B cell (primary cell): Measurements from ENCODE around the gene NUDT21. TPM values are rescaled to one million over a fixed set of nuclear protein-coding genes. Genes with fewer than 3 reads are reported as not detected.

Source experiments
- ATAC-seq: fragments of 200-7000 bp; cut with Tn5 transposase; one replicate; pipeline ENCODE4 v1.10.0; 2021; ENCODE audit warnings: low read depth, mild to moderate bottlenecking, moderate number of reproducible peaks, moderate library complexity
- CTCF ChIA-PET: fragments of 350-600 bp; sonication (Branson Sonifier 250); formaldehyde crosslinking; loops from one replicate; lab custom pipeline; 2021; ENCODE audit warnings: antibody characterized with exemption, inconsistent platforms; lab: Charles Lee
- POLR2A ChIA-PET: fragments of 350-600 bp; sonication (Branson Sonifier 250); formaldehyde crosslinking; loops from one replicate; lab custom pipeline; 2021; ENCODE audit warnings: antibody characterized with exemption; lab: Charles Lee
- DNase-seq: peaks from one replicate; pipeline ENCODE4 v3.0.0; 2013
- H2AFZ ChIP-seq: 2 replicates; pipeline ENCODE4 v1.6.1; 2012; ENCODE audit warnings: mild to moderate bottlenecking, low read depth, low read length; ENCODE audit not compliant: insufficient read depth, poor library complexity, severe bottlenecking
- H3K27ac ChIP-seq, 2 donors: 1 replicate in 1 of 2; 2 replicates in 1 of 2; pipeline ENCODE4 v1.5.1; 2012 to 2013; ENCODE audit warnings: low read length in 2 of 2, mild to moderate bottlenecking in 2 of 2, moderate library complexity in 1 of 2
- H3K27me3 ChIP-seq, 4 experiments: fragments of 200-600 bp in 1 of 4; sonication (generic) in 1 of 4; replicated peaks in 1 of 4; 1 replicate in 2 of 4; 2 replicates in 2 of 4; pipeline versions ENCODE4 v1.6.1 to v1.7.0; 2013 to 2016; ENCODE audit warnings: low read length in 3 of 4, mild to moderate bottlenecking in 2 of 4, mixed read lengths in 1 of 4, moderate library complexity in 1 of 4; ENCODE audit not compliant: insufficient read depth in 4 of 4, control insufficient read depth in 3 of 4; ENCODE audit errors: control extremely low read depth in 1 of 4
- H3K36me3 ChIP-seq, 2 experiments: replicated peaks in 1 of 2; 1 replicate in 1 of 2; 2 replicates in 1 of 2; pipeline versions ENCODE4 v1.6.1 to v1.7.1; 2013; ENCODE audit warnings: low read length in 1 of 2; ENCODE audit not compliant: insufficient read depth in 2 of 2, control insufficient read depth in 1 of 2; ENCODE audit errors: control extremely low read depth in 1 of 2, extremely low read depth in 1 of 2
- H3K4me1 ChIP-seq, 2 donors: fragments of 200-600 bp in 1 of 2; sonication (generic) in 1 of 2; 1 replicate in 1 of 2; 2 replicates in 1 of 2; pipeline versions ENCODE4 v1.5.1 to v1.6.1; 2013 to 2017; ENCODE audit warnings: low read length in 2 of 2; ENCODE audit not compliant: control insufficient read depth in 2 of 2, insufficient read depth in 2 of 2
- H3K4me2 ChIP-seq: replicated peaks from 2 replicates; pipeline ENCODE3; 2012; ENCODE audit warnings: mild to moderate bottlenecking, low read depth, low read length; ENCODE audit not compliant: poor library complexity, severe bottlenecking
- H3K4me3 ChIP-seq, 5 experiments: fragments of 200-600 bp in 1 of 5; sonication (generic) in 1 of 5; 1 replicate in 3 of 5; 2 replicates in 2 of 5; pipeline versions ENCODE4 v1.5.1 to v1.7.0; 2011 to 2016; ENCODE audit warnings: low read length in 4 of 5, mild to moderate bottlenecking in 4 of 5, low read depth in 2 of 5, control low read depth in 1 of 5, moderate library complexity in 1 of 5; ENCODE audit not compliant: insufficient read depth in 1 of 5; ENCODE audit errors: control extremely low read depth in 1 of 5, extremely low read depth in 1 of 5
- H3K79me2 ChIP-seq: fragments of 200-600 bp; sonication (generic); one replicate; pipeline ENCODE4 v1.6.0; 2016; ENCODE audit warnings: low read length; ENCODE audit not compliant: control insufficient read depth, insufficient read depth
- H3K9ac ChIP-seq: fragments of 200-600 bp; sonication (generic); 2 replicates; pipeline ENCODE4 v1.6.1; 2017; ENCODE audit warnings: mild to moderate bottlenecking, low read length, moderate library complexity
- H3K9me3 ChIP-seq, 3 donors: one replicate each; pipeline versions ENCODE4 v1.6.1 to v1.7.1; 2013; ENCODE audit warnings: low read length in 2 of 3; ENCODE audit not compliant: control insufficient read depth in 2 of 3, insufficient read depth in 1 of 3; ENCODE audit errors: control extremely low read depth in 1 of 3
- H4K20me1 ChIP-seq: 2 replicates; pipeline ENCODE4 v1.6.0; 2012; ENCODE audit warnings: mild to moderate bottlenecking, low read length; ENCODE audit not compliant: insufficient read depth, control insufficient read depth, poor library complexity, severe bottlenecking
- H3K27ac Mint-ChIP-seq: one replicate; pipeline ENCODE4 v1.8.0; 2021; ENCODE audit warnings: mixed read lengths
- H3K27me3 Mint-ChIP-seq: one replicate; pipeline ENCODE4 v1.8.0; 2021; ENCODE audit warnings: mixed read lengths
- H3K4me1 Mint-ChIP-seq: one replicate; pipeline ENCODE4 v1.8.0; 2021; ENCODE audit warnings: mixed read lengths
- H3K4me3 Mint-ChIP-seq: one replicate; pipeline ENCODE4 v1.8.0; 2021; ENCODE audit warnings: mixed read lengths
- H3K9me3 Mint-ChIP-seq: one replicate; pipeline ENCODE4 v1.8.0; 2022; ENCODE audit warnings: mixed read lengths; ENCODE audit not compliant: insufficient read depth
- CTCF ChIP-seq: fragments of 200-600 bp; IDR thresholded peaks from one replicate; pipeline ENCODE4 v1.8.0; 2022; ENCODE audit warnings: antibody characterized with exemption, mild to moderate bottlenecking
- EZH2 ChIP-seq: IDR thresholded peaks from 2 replicates; pipeline ENCODE4 v1.6.1; 2012; ENCODE audit warnings: borderline replicate concordance, low read depth, mild to moderate bottlenecking, moderate library complexity, low read length; ENCODE audit not compliant: insufficient read depth, poor library complexity, severe bottlenecking
- WGBS: methylation state at CpG from one replicate; pipeline ENCODE4 v1.1.5; 2013; ENCODE audit warnings: missing lambda C conversion rate; ENCODE audit not compliant: insufficient coverage; 5-methylcytosine and 5-hydroxymethylcytosine counted together
- intact Hi-C: fragments of 100-400 bp; cut with micrococcal nuclease; formaldehyde crosslinking; loops from one replicate; pipeline ENCODE4 v1.10.0; 2022
- polyA plus RNA-seq: library from polyadenylated mRNA; depleted of rRNA; stranded (reverse); fragments of >200 nt; gene quantifications from 2 replicates; pipeline ENCODE4 v1.2.3, GENCODE V29; 2012
- total RNA-seq, 2 donors: library from RNA; stranded (reverse); fragments of 120-200 nt in 1 of 2; gene quantifications; 1 replicate in 1 of 2; 2 replicates in 1 of 2; pipeline versions ENCODE4 v1.2.3 to v1.2.4, GENCODE V29; 2013 to 2022

NUDT21 gene
- total and polyA plus RNA-seq, 2 donors (not counting 1 experiment from before 2014, with no cell fraction given), result 27.3 to 89.4 TPM

- H3K9me3 Mint-ChIP-seq, result no peaks in the 10 kb centered on the region
- no peaks in the 10 kb centered on the region for H3K27me3 Mint-ChIP-seq
- Histone ChIP-seq H3K4me2 (no peak overlapping the region), H4K20me1 (no peaks in the 10 kb centered on the region), H3K4me3 (no peak overlapping the region), H3K9ac (no peak overlapping the region), H2AFZ (no peak overlapping the region), H3K79me2 (no peaks in the 10 kb centered on the region), H3K27me3 (no peaks in the 10 kb centered on the region), H3K4me1 (no peaks in the 10 kb centered on the region), H3K36me3 (peaks cover 1 to 36% of the 10 kb centered on the region in 2 experiments), H3K27ac (no peak overlapping the region), H3K9me3 (no peaks in the 10 kb centered on the region)
- no peak overlapping the region for H3K4me3 Mint-ChIP-seq
- H3K27ac Mint-ChIP-seq, result no peak overlapping the region
- WGBS, result 100% methylated on average over 1 of the region's 5 CpGs
- TF ChIP-seq EZH2 (no peak), CTCF (no peak)
- DNase-seq (no peak), ATAC-seq (no peak)
- POLR2A ChIA-PET, result no interaction called here
- no peaks in the 10 kb centered on the region for H3K4me1 Mint-ChIP-seq
- CTCF ChIA-PET, result interaction anchor here (1.6 kb wide), 1 partner anchor 219 kb away, joined by 4 read pairs; no protein-coding TSS in a partner anchor
- intact Hi-C loops, result no loop called here
These were observed 31.6 kb upstream of the NUDT21 start for GRCh38 chr16:56482683-56483236.

- H3K4me1 ChIP-seq, result no peaks in the 10 kb centered on the region
- H3K9me3 Mint-ChIP-seq, result no peaks in the 10 kb centered on the region
- no peak overlapping the region for H2AFZ ChIP-seq
- CTCF ChIA-PET, result interaction anchor here (1.6 kb wide), 1 partner anchor 221 kb away, joined by 4 read pairs; no protein-coding TSS in a partner anchor
- H3K9ac ChIP-seq, result no peak overlapping the region
- no peak overlapping the region for H3K27ac ChIP-seq
- no peak overlapping the region for H3K4me3 Mint-ChIP-seq
- WGBS, result no CpG with 5 or more reads among the region's 2 CpGs
- POLR2A ChIA-PET, result no interaction called here
- no peak overlapping the region for H3K4me3 ChIP-seq
- H3K36me3 ChIP-seq, result peaks cover 1 to 43% of the 10 kb centered on the region in 2 experiments
- no peaks in the 10 kb centered on the region for H3K27me3 Mint-ChIP-seq
- ATAC-seq (no peak), DNase-seq (no peak)
- H3K9me3 ChIP-seq, result no peaks in the 10 kb centered on the region
- no peak overlapping the region for H3K4me2 ChIP-seq
- no peak overlapping the region for H3K27ac Mint-ChIP-seq
- no peaks in the 10 kb centered on the region for H3K79me2 ChIP-seq
- no peaks in the 10 kb centered on the region for H4K20me1 ChIP-seq
- H3K4me1 Mint-ChIP-seq, result no peaks in the 10 kb centered on the region
- no peaks in the 10 kb centered on the region for H3K27me3 ChIP-seq
- TF ChIP-seq CTCF (no peak), EZH2 (no peak)
- intact Hi-C loops, result no loop called here
These were observed 30.5 kb upstream of the NUDT21 start for GRCh38 chr16:56481468-56482122.
